ENCODE measurements around the gene KANSL1. TPM values are rescaled to one million over a fixed set of nuclear protein-coding genes. Genes with fewer than 3 reads are reported as not detected.
A peak's percentile ranks its signal among the peaks of the same experiment; 100 is the strongest.

The KANSL1 gene
- total and polyA plus RNA-seq, 2 experiments from 2014 or later: 12.2 to 38.2 TPM

DNA sequence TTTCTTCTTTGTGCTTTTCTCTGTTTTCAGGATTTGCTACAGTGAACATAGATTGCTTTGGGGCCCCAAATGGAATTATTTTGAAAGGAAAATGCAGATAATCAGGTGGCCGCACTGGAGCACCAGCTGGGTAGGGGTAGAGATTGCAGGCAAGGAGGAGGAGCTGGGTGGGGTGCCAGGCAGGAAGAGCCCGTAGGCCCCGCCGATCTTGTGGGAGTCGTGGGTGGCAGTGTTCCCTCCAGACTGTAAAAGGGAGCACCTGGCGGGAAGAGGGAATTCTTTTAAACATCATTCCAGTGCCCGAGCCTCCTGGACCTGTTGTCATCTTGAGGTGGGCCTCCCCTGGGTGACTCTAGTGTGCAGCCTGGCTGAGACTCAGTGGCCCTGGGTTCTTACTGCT lies 192.9 kb downstream of the KANSL1 start:
- H3F3A ChIP-seq (ENCODE audit: insufficient read depth): no peaks in the 10 kb centered on the region
- no peak overlapping the region for H3K4me2 ChIP-seq (ENCODE audit: unreplicated experiment)
- H4K20me1 ChIP-seq (ENCODE audit: insufficient read depth): no peaks in the 10 kb centered on the region
- no peaks in the 10 kb centered on the region for H3K4me1 ChIP-seq (ENCODE audit: insufficient read depth)
- H3K79me2 ChIP-seq (ENCODE audit: insufficient read depth): no peaks in the 10 kb centered on the region
- no peaks in the 10 kb centered on the region for H3K27me3 ChIP-seq (replicated peaks; ENCODE audit: insufficient read depth)
- TF ChIP-seq EZH2phosphoT487 (IDR thresholded peaks at IDR 0.05; ENCODE audit: insufficient read depth, low read depth): no peak
- TF ChIP-seq EZH2 (IDR thresholded peaks at IDR 0.05; ENCODE audit: insufficient read depth, poor library complexity, severe bottlenecking): no peak
- DNase-seq: no peak
- no peaks in the 10 kb centered on the region for H3K9me2 ChIP-seq (ENCODE audit: insufficient read depth)
- H3K4me3 ChIP-seq: no peak overlapping the region
- in situ Hi-C loops (cut with MboI): loop anchor here (10.0 kb wide), 1 partner anchor 215 kb away; no protein-coding TSS in a partner anchor
- WGBS, 2 experiments (ENCODE audit: low coverage in 1 of 2, low lambda C conversion rate in 2 of 2, missing lambda C conversion rate in 2 of 2): 50 to 51% methylated on average over 7 of the region's 7 CpGs
- no peak overlapping the region for H2AFZ ChIP-seq
- H3K27ac ChIP-seq: no peak overlapping the region
- H3K9ac ChIP-seq: no peak overlapping the region
- H3K36me3 ChIP-seq (ENCODE audit: low read depth): no peaks in the 10 kb centered on the region
- H3K9me3 ChIP-seq (ENCODE audit: low read depth): no peaks in the 10 kb centered on the region

DNA sequence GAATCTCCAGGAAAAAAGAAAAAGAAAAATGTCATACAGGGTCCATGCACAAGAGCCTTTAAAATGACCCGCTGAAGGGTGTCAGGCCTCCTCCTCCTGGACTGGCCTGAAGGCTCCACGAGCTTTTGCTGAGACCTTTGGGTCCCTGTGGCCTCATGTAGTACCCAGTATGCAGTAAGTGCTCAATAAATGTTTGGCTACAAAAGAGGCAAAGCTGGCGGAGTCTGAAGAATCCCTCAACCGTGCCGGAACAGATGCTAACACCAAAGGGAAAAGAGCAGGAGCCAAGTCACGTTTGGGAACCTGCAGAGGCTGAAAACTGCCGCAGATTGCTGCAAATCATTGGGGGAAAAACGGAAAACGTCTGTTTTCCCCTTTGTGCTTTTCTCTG lies 193.3 kb downstream of the KANSL1 start:
- in situ Hi-C loops (cut with MboI): loop anchor here (10.0 kb wide), 1 partner anchor 215 kb away; no protein-coding TSS in a partner anchor
- H3K9me2 ChIP-seq (ENCODE audit: insufficient read depth): no peaks in the 10 kb centered on the region

GRCh38 chr17:45998987-45999899 lies 194.0 kb downstream of the KANSL1 start, which contains the start of gene STH:
TSS of gene STH (plus strand) at chr17:45999250. CDS start at chr17:45999280, 30 bp downstream.
- no peak for DNase-seq
- H4K20me1 ChIP-seq (ENCODE audit: insufficient read depth): no peaks in the 10 kb centered on the region
- no peaks in the 10 kb centered on the region for H3K79me2 ChIP-seq (ENCODE audit: insufficient read depth)
- no peak within 1 kb of the TSS for H3K27ac ChIP-seq
- no peak within 1 kb of the TSS for H2AFZ ChIP-seq
- H3K4me2 ChIP-seq (ENCODE audit: unreplicated experiment): no peak within 1 kb of the TSS
- H3K9ac ChIP-seq: no peak within 1 kb of the TSS
- H3F3A ChIP-seq (ENCODE audit: insufficient read depth): no peaks in the 10 kb centered on the region
- H3K4me3 ChIP-seq: no peak within 1 kb of the TSS
- WGBS, 2 experiments (ENCODE audit: low coverage in 1 of 2, low lambda C conversion rate in 2 of 2, missing lambda C conversion rate in 2 of 2): 68 to 73% methylated on average over 8 of the region's 8 CpGs
- TF ChIP-seq EZH2phosphoT487 (IDR thresholded peaks at IDR 0.05; ENCODE audit: insufficient read depth, low read depth) (no peak), EZH2 (IDR thresholded peaks at IDR 0.05; ENCODE audit: insufficient read depth, poor library complexity, severe bottlenecking) (no peak)
- H3K4me1 ChIP-seq (ENCODE audit: insufficient read depth): no peaks in the 10 kb centered on the region
- no peaks in the 10 kb centered on the region for H3K9me3 ChIP-seq (ENCODE audit: low read depth)
- H3K9me2 ChIP-seq (ENCODE audit: insufficient read depth): no peaks in the 10 kb centered on the region
- no peaks in the 10 kb centered on the region for H3K36me3 ChIP-seq (ENCODE audit: low read depth)
- H3K27me3 ChIP-seq (replicated peaks; ENCODE audit: insufficient read depth): no peaks in the 10 kb centered on the region
- in situ Hi-C loops (cut with MboI): no loop called here

More for the DNA sequence above, 193.3 kb downstream of the KANSL1 start:
- Histone ChIP-seq H2AFZ (no peak overlapping the region), H4K20me1 (ENCODE audit: insufficient read depth) (no peaks in the 10 kb centered on the region), H3K4me1 (ENCODE audit: insufficient read depth) (no peaks in the 10 kb centered on the region), H3K27ac (no peak overlapping the region), H3K4me3 (no peak overlapping the region), H3F3A (ENCODE audit: insufficient read depth) (no peaks in the 10 kb centered on the region), H3K9ac (no peak overlapping the region), H3K9me3 (ENCODE audit: low read depth) (no peaks in the 10 kb centered on the region), H3K4me2 (ENCODE audit: unreplicated experiment) (no peak overlapping the region), H3K27me3 (replicated peaks; ENCODE audit: insufficient read depth) (no peaks in the 10 kb centered on the region), H3K79me2 (ENCODE audit: insufficient read depth) (no peaks in the 10 kb centered on the region), H3K36me3 (ENCODE audit: low read depth) (no peaks in the 10 kb centered on the region)
- no peak for DNase-seq
- WGBS, 2 experiments (ENCODE audit: low coverage in 1 of 2, low lambda C conversion rate in 2 of 2, missing lambda C conversion rate in 2 of 2): 78 to 80% methylated on average over 9 of the region's 9 CpGs
- TF ChIP-seq EZH2phosphoT487 (IDR thresholded peaks at IDR 0.05; ENCODE audit: insufficient read depth, low read depth) (no peak), EZH2 (IDR thresholded peaks at IDR 0.05; ENCODE audit: insufficient read depth, poor library complexity, severe bottlenecking) (no peak)

DNA sequence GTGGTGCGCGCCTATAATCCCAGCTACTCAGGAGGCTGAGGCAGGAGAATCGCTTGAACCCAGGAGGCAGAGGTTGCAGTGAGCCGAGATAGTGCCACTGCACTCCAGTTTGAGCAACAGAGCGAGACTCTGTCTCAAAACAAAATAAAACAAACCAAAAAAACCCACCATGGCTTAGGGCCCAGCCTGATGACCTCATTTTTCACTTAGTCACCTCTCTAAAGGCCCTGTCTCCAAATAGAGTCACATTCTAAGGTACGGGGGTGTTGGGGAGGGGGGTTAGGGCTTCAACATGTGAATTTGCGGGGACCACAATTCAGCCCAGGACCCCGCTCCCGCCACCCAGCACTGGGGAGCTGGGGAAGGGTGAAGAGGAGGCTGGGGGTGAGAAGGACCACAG lies 195.6 kb downstream of the KANSL1 start:
- no peaks in the 10 kb centered on the region for H3K79me2 ChIP-seq (ENCODE audit: insufficient read depth)
- no peaks in the 10 kb centered on the region for H3K9me2 ChIP-seq (ENCODE audit: insufficient read depth)
- H4K20me1 ChIP-seq (ENCODE audit: insufficient read depth): no peaks in the 10 kb centered on the region
- no peaks in the 10 kb centered on the region for H3F3A ChIP-seq (ENCODE audit: insufficient read depth)
- H3K9ac ChIP-seq: no peak overlapping the region
- no peaks in the 10 kb centered on the region for H3K4me1 ChIP-seq (ENCODE audit: insufficient read depth)
- no peak overlapping the region for H3K27ac ChIP-seq
- 65 to 69% methylated on average over 9 of the region's 9 CpGs for WGBS, 2 experiments (ENCODE audit: low coverage in 1 of 2, low lambda C conversion rate in 2 of 2, missing lambda C conversion rate in 2 of 2)
- H2AFZ ChIP-seq: no peak overlapping the region
- H3K9me3 ChIP-seq (ENCODE audit: low read depth): no peaks in the 10 kb centered on the region
- H3K27me3 ChIP-seq (replicated peaks; ENCODE audit: insufficient read depth): no peaks in the 10 kb centered on the region
- DNase-seq: peak; percentile 73
- no peak overlapping the region for H3K4me2 ChIP-seq (ENCODE audit: unreplicated experiment)
- no peak overlapping the region for H3K4me3 ChIP-seq
- in situ Hi-C loops (cut with MboI): no loop called here
- no peaks in the 10 kb centered on the region for H3K36me3 ChIP-seq (ENCODE audit: low read depth)
- TF ChIP-seq EZH2phosphoT487 (IDR thresholded peaks at IDR 0.05; ENCODE audit: insufficient read depth, low read depth) (no peak), EZH2 (IDR thresholded peaks at IDR 0.05; ENCODE audit: insufficient read depth, poor library complexity, severe bottlenecking) (no peak)

All from GM23248 (cell line).